SU-DHL-6 (cell line): ENCODE results near the gene ELOB.

Source experiments
- CTCF ChIP-seq: fragments of 200-600 bp; sonication (generic); IDR thresholded peaks from one replicate; pipeline ENCODE4 v1.5.1; 2017; ENCODE audit warnings: antibody characterized with exemption, mild to moderate bottlenecking, low read length, moderate library complexity; ENCODE audit not compliant: insufficient read depth, poor library complexity, severe bottlenecking
- EZH2phosphoT487 ChIP-seq: fragments of 200-600 bp; sonication (generic), shearing (Covaris generic); conservative IDR thresholded peaks from 2 replicates; pipeline ENCODE4 v1.6.1; 2018; ENCODE audit warnings: mild to moderate bottlenecking, antibody characterized with exemption, low read length, moderate library complexity, mixed read lengths

- no peak for TF ChIP-seq CTCF
- no peak for TF ChIP-seq EZH2phosphoT487
Measured at GRCh38 chr16:2749476-2749875, 27.6 kb downstream of the ELOB start.
